A673 (cell line): ENCODE data around the gene PSG4.
"Not testable (repeated sequence)": the region's sequence is repeated elsewhere in the genome, so short reads cannot be mapped to it uniquely, and the experiment has no call there.

Experiments used
- CTCF ChIP-seq: fragments of 300-800, 200-600 bp; sonication (generic); conservative IDR thresholded peaks from 2 replicates; pipeline ENCODE4 v1.5.1; 2017; ENCODE audit warnings: low read depth, mild to moderate bottlenecking, antibody characterized with exemption, low read length, moderate library complexity, mixed read lengths
- EZH2 ChIP-seq: fragments of 200-600 bp; sonication (generic); IDR thresholded peaks from 2 replicates; pipeline ENCODE4 v1.6.1; 2017; ENCODE audit warnings: borderline replicate concordance, low read depth, mild to moderate bottlenecking, mixed read lengths, antibody characterized with exemption, low read length; ENCODE audit not compliant: poor library complexity, severe bottlenecking

- not testable (repeated sequence) for TF ChIP-seq EZH2
- peak; percentile 36; the same call in 1 of the 2 replicates for TF ChIP-seq CTCF
Observed at GRCh38 chr19:43198686-43199419, 6.6 kb downstream of the PSG4 start.
